ENCODE results near the gene GP5.

DNA sequence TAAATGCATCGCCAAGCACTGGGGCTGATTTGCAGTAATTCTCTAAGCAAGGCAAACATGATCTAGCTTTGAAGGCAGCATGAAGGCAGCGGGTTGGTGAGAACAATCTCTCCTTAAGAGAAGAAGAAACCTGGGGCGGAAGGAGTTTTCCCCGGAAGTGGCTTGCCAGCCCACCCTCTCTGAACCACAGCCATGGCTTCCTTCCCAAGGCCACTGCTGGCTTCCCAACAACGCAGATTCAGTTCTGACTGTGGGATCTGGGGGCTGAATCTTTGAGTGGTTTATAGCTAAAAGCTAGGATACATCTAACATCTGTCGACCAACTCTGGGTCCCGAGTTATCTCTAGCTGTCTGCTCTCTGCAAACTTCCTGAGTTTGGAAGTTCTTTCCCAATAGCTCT is 43.7 kb downstream of the GP5 start:
- TF ChIP-seq, protein P1, sequence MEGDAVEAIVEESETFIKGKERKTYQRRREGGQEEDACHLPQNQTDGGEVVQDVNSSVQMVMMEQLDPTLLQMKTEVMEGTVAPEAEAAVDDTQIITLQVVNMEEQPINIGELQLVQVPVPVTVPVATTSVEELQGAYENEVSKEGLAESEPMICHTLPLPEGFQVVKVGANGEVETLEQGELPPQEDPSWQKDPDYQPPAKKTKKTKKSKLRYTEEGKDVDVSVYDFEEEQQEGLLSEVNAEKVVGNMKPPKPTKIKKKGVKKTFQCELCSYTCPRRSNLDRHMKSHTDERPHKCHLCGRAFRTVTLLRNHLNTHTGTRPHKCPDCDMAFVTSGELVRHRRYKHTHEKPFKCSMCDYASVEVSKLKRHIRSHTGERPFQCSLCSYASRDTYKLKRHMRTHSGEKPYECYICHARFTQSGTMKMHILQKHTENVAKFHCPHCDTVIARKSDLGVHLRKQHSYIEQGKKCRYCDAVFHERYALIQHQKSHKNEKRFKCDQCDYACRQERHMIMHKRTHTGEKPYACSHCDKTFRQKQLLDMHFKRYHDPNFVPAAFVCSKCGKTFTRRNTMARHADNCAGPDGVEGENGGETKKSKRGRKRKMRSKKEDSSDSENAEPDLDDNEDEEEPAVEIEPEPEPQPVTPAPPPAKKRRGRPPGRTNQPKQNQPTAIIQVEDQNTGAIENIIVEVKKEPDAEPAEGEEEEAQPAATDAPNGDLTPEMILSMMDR (IDR thresholded peaks at IDR 0.05): no peak
- no peak for TF ChIP-seq POLR2AphosphoS5 (IDR thresholded peaks at IDR 0.05; ENCODE audit: insufficient read depth in 1 of 2, low read depth in 1 of 2)
